ENCODE results near the gene CYGB. TPM values are rescaled to one million over a fixed set of nuclear protein-coding genes. Genes with fewer than 3 reads are reported as not detected.
"Not testable (repeated sequence)": the region's sequence is repeated elsewhere in the genome, so short reads cannot be mapped to it uniquely, and the experiment has no call there.

CYGB gene
- total RNA-seq, 2 experiments from 2014 or later = not detected

DNA sequence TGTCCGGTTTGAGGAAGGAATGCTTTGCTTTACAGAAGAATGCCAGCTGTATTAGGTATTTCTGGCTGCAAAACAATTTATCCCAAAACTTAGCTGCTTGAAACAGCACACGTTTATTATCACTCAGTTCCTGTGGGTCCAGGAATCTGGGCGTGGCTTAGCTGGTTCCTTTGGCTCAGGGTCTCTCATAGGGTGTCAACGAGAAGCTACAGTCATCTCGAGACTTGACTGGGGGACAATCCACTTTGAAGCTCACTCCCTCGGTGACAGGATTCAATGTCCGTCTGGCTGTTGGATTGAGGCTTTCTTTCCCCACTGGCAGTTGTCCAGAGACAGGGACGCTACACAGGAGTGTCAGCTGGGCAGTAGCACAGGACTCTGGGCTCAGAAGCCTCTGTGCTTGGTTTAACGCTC is 26.7 kb downstream of the CYGB start:
- H3K27ac Mint-ChIP-seq = no peak overlapping the region
- DNase-seq = no peak
- H3K4me3 Mint-ChIP-seq = no peak overlapping the region
- H3K27me3 Mint-ChIP-seq = no peaks in the 10 kb centered on the region
- H3K4me1 Mint-ChIP-seq = peaks cover 24% of the 10 kb centered on the region
- H3K36me3 Mint-ChIP-seq (ENCODE audit: low read depth) = no peaks in the 10 kb centered on the region
- intact Hi-C loops (cut with DNase I, micrococcal nuclease) = no loop called here
- ChIA-PET POLR2A (interaction anchor here (0.6 kb wide), 1 partner anchor 46 kb away, joined by 3 read pairs; no protein-coding TSS in a partner anchor), CTCF (interaction anchor here (0.6 to 1.2 kb wide), 5 partner anchors 9 to 103 kb away, joined by 3 to 5 read pairs (median 4); no protein-coding TSS in a partner anchor)
- no peak for ATAC-seq
- H3K9me3 Mint-ChIP-seq (ENCODE audit: low read depth) = no peaks in the 10 kb centered on the region

DNA sequence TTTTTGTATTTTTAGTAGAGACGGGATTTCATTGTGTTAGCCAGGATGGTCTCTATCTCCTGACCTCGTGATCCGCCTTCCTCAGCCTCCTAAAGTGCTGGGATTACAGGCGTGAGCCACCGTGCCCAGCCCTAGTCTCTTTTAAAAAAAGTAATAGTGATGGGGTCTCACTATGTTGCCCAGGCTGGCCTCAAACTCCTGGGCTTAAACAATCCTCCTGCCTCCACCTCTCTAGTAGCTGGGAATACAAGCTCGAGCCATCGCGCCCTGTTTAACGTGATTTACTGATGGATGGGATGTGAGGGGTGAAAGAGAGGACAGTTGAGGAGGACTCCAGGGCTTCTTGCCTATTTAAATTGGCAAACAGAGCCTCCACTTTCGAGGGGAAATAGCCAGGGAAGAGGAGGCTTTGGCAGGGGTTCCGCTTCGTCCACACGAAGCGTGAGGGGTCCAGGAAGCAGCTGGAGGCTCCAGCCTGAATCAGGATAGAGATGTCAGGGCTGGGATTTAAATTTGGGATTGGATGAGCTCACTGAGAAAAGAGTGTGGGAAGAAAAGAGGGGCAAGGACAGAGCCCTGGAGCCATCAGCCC is 28.9 kb downstream of the CYGB start:
- H3K9me3 Mint-ChIP-seq (ENCODE audit: low read depth); POLR2A ChIA-PET; DNase-seq; ATAC-seq; H3K27me3 Mint-ChIP-seq; H3K4me3 Mint-ChIP-seq; H3K4me1 Mint-ChIP-seq; H3K36me3 Mint-ChIP-seq (ENCODE audit: low read depth); H3K27ac Mint-ChIP-seq: not testable (repeated sequence)
- CTCF ChIA-PET = interaction anchor here (0.6 to 3.6 kb wide), 10 partner anchors 15 to 653 kb away, joined by 3 to 26 read pairs (median 4); partner anchors contain the start of gene AANAT
- intact Hi-C loops (cut with DNase I, micrococcal nuclease) = loop anchor here in 1 of 2 experiments (10.0 kb wide), 1 partner anchor 404 kb away; the partner anchor contains the start of gene EXOC7

DNA sequence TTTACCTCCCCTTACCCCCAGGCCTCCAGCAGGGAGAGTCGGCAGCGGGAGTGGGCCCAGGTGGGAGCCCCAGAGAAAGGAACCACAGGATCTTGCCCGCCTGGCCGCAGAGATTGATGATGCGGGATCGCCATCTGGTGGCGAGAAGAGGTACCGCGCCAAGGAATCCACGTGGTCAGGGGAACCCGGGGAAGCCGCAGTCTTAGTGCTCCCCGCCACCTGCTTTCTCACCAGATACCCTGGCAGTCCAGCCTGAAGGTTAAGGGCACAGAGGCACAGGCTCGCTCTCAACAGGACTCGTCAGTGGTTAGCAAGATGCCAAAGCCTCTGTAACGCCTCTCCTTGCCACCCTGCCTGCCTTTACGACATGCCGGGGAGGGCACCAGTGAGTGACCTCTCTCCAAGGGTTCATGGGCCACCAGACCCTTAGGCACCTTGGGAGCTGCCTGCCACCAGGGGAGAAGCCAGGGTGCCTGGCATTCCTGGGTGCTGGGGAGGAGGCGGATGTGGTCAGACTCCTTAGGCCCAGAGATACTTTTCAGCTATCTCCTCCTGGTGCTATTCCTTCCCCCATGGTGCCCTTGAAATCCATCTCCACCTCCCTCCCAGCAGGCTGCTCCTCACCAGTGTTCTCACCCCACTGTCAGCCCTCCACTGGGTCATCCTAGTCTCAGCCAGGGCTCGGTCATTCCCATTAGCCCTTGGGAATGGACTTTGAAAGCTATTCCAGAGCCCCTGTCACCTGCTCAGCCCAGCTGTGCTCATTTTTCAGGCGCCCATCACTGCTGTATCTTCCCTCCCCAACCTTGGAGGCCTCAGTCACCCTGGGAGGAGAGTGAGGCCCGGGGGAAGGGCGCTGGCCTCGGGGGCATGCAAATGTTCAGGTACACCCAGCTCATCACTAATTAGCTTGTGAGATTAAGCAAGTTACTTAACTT is 30.8 kb downstream of the CYGB start:
- ChIA-PET CTCF (interaction anchor here (0.6 to 3.6 kb wide), 33 partner anchors 8 to 412 kb away, joined by 3 to 26 read pairs (median 4); partner anchors contain the start of genes AANAT and UBE2O), POLR2A (interaction anchor here (1.1 kb wide), 1 partner anchor 14 kb away, joined by 3 read pairs; no protein-coding TSS in a partner anchor)
- ATAC-seq (peak; percentile 89), DNase-seq (peak; percentile 92)
- Mint-ChIP-seq H3K4me1 (peaks cover 12% of the 10 kb centered on the region), H3K27ac (peak overlapping the region; percentile 37), H3K36me3 (ENCODE audit: low read depth) (no peaks in the 10 kb centered on the region), H3K9me3 (ENCODE audit: low read depth) (no peaks in the 10 kb centered on the region), H3K27me3 (no peaks in the 10 kb centered on the region), H3K4me3 (no peak overlapping the region)
- intact Hi-C loops (cut with DNase I, micrococcal nuclease) = loop anchor here (1.0 to 10.0 kb wide), 5 partner anchors 40 to 402 kb away; partner anchors contain the start of gene EXOC7 (in 1 of the 2)

DNA sequence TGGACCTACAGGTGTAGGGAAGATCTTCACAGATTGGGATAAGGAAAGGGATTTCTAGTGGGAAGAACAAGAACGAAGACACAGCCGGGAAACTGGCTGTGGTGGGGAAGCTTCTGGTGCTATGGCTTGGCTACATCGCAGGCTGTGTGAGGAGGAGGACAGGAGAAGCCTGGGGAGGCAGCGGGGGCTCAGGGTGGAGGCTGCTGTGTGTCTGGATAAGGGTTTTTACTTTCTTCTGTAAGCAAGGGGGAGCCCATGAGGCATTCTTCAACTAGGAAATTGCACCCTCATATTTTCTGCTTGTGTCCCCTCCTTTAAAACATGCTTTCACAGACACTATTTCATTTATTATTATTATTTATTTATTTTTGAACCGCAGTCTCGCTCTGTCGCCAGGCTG is 33.4 kb downstream of the CYGB start:
- H3K27me3 Mint-ChIP-seq = no peaks in the 10 kb centered on the region
- no peak for ATAC-seq
- ChIA-PET CTCF (interaction anchor here (0.6 to 2.7 kb wide), 5 partner anchors 11 to 174 kb away, joined by 3 to 14 read pairs (median 7); partner anchors contain the start of gene AANAT), POLR2A (no interaction called here)
- intact Hi-C loops (cut with DNase I, micrococcal nuclease) = loop anchor here in 1 of 2 experiments (10.0 kb wide), 1 partner anchor 399 kb away; the partner anchor contains the start of gene EXOC7
- no peak overlapping the region for H3K27ac Mint-ChIP-seq
- H3K4me3 Mint-ChIP-seq = no peak overlapping the region
- H3K9me3 Mint-ChIP-seq (ENCODE audit: low read depth) = no peaks in the 10 kb centered on the region
- DNase-seq = no peak
- H3K4me1 Mint-ChIP-seq = peaks cover 25% of the 10 kb centered on the region
- no peaks in the 10 kb centered on the region for H3K36me3 Mint-ChIP-seq (ENCODE audit: low read depth)

DNA sequence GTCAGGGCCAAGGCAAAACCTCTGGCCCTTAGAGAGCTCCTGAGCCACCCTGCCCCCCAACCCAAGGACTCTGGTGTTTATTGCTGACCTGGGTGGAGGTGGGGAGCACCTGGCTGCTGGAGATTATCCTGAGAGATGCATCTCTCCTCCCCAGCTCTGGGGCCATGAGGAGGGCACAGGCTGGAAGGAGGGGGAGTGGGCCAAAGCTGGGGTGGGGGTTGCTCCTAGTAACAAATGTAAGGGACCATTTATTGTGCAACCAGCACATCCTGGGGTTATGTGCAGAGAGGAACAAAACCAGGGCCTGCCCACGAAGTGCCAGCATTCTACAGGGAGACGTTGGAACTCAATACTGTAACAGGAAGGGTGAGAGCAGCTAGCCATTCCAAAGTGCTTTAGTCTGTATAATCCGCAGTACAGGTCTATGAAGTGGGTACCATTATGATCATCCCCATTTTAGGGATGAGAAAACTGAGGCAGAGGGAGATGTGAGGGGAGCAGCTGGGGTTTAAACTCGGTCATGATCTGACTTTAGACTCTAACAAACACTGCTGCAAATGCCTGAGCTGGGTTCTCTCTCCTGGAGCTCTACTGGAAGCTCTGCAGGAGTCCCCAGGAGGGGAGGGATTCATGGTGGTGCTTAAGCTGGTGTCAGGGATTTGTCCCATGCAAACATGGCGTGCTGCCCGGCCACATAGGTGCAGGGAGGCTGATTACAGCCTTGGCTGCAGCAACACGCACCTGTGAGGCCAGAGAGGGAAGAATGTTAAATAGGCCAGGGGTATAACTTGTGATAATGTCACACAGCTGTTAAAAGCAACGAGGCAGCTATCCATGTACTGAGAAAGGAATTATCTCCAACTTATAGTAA is 34.9 kb downstream of the CYGB start:
- Mint-ChIP-seq H3K27ac (no peak overlapping the region), H3K4me1 (peaks cover 30% of the 10 kb centered on the region), H3K36me3 (ENCODE audit: low read depth) (no peaks in the 10 kb centered on the region), H3K4me3 (no peak overlapping the region), H3K27me3 (no peaks in the 10 kb centered on the region), H3K9me3 (ENCODE audit: low read depth) (no peaks in the 10 kb centered on the region)
- intact Hi-C loops (cut with DNase I, micrococcal nuclease) = loop anchor here in 1 of 2 experiments (10.0 kb wide), 1 partner anchor 398 kb away; the partner anchor contains the start of gene EXOC7
- ATAC-seq = no peak
- ChIA-PET CTCF (interaction anchor here (0.5 to 2.2 kb wide), 15 partner anchors 9 to 108 kb away, joined by 3 to 11 read pairs (median 4); partner anchors contain the start of gene AANAT), POLR2A (interaction anchor here (0.6 to 1.1 kb wide), 2 partner anchors 13 to 40 kb away, joined by 3 read pairs; no protein-coding TSS in a partner anchor)
- DNase-seq = no peak

DNA sequence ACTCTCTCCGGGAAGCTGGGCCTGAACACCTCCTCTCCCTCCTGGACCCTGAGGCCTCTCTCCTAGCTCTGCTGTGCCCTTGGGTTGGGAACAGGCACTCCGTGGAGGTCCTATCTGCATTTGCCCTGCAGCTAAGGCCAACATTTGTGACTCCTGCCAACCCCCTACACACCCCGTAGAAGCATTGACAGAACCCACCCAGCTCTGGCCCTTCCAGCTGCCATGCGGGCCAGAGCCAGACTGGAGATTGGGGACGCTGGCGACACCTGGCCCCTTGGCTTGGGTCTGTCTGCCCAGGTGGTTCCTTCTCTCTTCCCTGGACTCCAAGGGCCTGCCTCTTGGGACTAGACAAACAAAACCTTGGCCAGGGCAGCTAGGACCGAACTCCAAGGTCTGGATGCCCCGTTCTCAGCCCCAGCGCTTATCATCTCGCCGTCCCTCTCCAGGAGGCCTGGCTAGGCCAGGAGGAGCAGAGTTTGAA is 35.6 kb downstream of the CYGB start:
- ChIA-PET CTCF (interaction anchor here (0.9 to 2.2 kb wide), 12 partner anchors 9 to 104 kb away, joined by 3 to 11 read pairs (median 4); partner anchors contain the start of gene AANAT), POLR2A (interaction anchor here (1.1 kb wide), 1 partner anchor 13 kb away, joined by 3 read pairs; no protein-coding TSS in a partner anchor)
- Mint-ChIP-seq H3K9me3 (ENCODE audit: low read depth) (no peaks in the 10 kb centered on the region), H3K4me3 (peak overlapping the region; percentile 87), H3K27me3 (no peaks in the 10 kb centered on the region), H3K36me3 (ENCODE audit: low read depth) (peaks cover 2% of the 10 kb centered on the region), H3K27ac (peak overlapping the region; percentile 94), H3K4me1 (peaks cover 36% of the 10 kb centered on the region)
- ATAC-seq (no peak), DNase-seq (no peak)
- intact Hi-C loops (cut with DNase I, micrococcal nuclease) = loop anchor here (1.0 to 10.0 kb wide), 9 partner anchors 9 to 986 kb away; partner anchors contain the start of genes ACOX1 (in 1 of the 2), EXOC7 (in 1 of the 2), PRPSAP1 (in 1 of the 2) and SPHK1 (in 1 of the 2)

DNA sequence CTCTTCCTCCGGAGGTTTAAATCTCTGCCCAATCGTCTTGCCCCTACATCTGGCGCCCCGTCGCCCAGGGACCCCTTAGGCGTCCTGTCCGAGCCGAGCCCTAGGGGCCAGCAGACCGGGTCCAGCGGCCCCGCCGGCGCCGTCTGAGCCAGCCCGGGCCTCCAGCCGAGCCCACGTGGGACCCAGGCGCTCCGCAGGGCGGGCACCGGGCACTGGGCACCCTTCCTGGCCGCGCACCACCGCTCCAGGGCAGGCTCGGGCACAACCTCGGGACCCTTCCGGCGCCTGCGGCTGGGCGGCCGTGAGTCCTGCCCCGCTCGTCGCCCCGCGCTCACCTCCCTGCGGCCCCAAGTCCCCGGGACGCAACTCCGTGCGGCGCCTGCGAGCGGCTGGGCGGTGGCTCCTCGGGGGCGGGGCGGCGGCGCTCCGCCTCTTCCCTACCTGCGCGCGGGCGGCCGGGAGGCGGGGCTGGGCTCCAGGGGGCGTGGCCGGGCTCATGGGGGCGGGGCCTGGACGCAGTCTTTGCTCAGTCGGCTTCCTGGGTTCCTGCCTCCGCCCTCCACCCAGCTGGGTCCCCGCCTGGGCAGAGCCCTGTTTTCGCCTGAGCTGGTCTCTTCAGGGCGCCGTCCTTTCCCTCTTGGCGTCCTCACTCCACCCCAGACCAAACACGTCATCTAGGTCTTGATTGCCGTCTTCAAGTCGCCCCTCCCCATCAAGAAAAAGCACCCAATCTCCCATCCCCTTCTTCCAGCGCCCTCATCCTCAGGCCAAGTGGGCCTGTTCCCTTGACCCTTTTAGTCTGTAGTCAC is 36.3 kb downstream of the CYGB start, which contains the start of gene RHBDF2:
RHBDF2 (minus strand) TSS at position 406 of the 809 bp plus-strand sequence. CDS start 19,899 bp downstream, outside the sequence.
- H3K27me3 Mint-ChIP-seq = no peaks in the 10 kb centered on the region
- H3K27ac Mint-ChIP-seq = peak within 1 kb of the TSS; percentile 94
- peaks cover 2% of the 10 kb centered on the region for H3K36me3 Mint-ChIP-seq (ENCODE audit: low read depth)
- peak; percentile 98 for DNase-seq
- H3K4me3 Mint-ChIP-seq = peak within 1 kb of the TSS; percentile 87
- intact Hi-C loops (cut with DNase I, micrococcal nuclease) = loop anchor here (1.0 to 10.0 kb wide), 9 partner anchors 8 to 985 kb away; partner anchors contain the start of genes ACOX1 (in 1 of the 2), EXOC7 (in 1 of the 2), PRPSAP1 (in 1 of the 2) and SPHK1 (in 1 of the 2)
- H3K9me3 Mint-ChIP-seq (ENCODE audit: low read depth) = no peaks in the 10 kb centered on the region
- H3K4me1 Mint-ChIP-seq = peaks cover 29% of the 10 kb centered on the region
- ATAC-seq = peak; percentile 91
- ChIA-PET POLR2A (no interaction called here), CTCF (interaction anchor here (0.9 to 2.0 kb wide), 5 partner anchors 8 to 92 kb away, joined by 3 to 9 read pairs (median 4); partner anchors contain the start of gene UBE2O)

DNA sequence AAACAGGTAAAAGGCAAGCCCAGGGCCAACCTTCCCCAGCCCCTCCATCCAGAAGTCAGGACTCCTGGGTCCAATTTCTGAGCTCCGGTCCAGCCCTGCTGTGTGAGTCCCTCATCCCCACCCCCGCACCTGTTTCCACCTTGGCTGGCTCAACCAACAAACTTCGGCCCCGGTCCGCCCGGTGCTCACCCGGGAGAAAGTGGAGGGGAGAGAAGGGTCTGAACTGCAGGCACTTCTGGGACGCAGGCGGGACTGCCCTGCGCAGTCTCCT is 36.8 kb downstream of the CYGB start:
- ATAC-seq = peak; percentile 27
- peak overlapping the region; percentile 51 for H3K27ac Mint-ChIP-seq
- H3K4me1 Mint-ChIP-seq = peaks cover 28% of the 10 kb centered on the region
- ChIA-PET CTCF (interaction anchor here (1.6 to 2.0 kb wide), 2 partner anchors 23 to 48 kb away, joined by 4 to 9 read pairs; partner anchors contain the start of gene UBE2O), POLR2A (no interaction called here)
- no peaks in the 10 kb centered on the region for H3K9me3 Mint-ChIP-seq (ENCODE audit: low read depth)
- peak overlapping the region; percentile 87 for H3K4me3 Mint-ChIP-seq
- peaks cover 2% of the 10 kb centered on the region for H3K36me3 Mint-ChIP-seq (ENCODE audit: low read depth)
- no peaks in the 10 kb centered on the region for H3K27me3 Mint-ChIP-seq
- DNase-seq = peak; percentile 22
- intact Hi-C loops (cut with DNase I, micrococcal nuclease) = loop anchor here (1.0 to 10.0 kb wide), 9 partner anchors 7 to 984 kb away; partner anchors contain the start of genes ACOX1 (in 1 of the 2), EXOC7 (in 1 of the 2), PRPSAP1 (in 1 of the 2) and SPHK1 (in 1 of the 2)

DNA sequence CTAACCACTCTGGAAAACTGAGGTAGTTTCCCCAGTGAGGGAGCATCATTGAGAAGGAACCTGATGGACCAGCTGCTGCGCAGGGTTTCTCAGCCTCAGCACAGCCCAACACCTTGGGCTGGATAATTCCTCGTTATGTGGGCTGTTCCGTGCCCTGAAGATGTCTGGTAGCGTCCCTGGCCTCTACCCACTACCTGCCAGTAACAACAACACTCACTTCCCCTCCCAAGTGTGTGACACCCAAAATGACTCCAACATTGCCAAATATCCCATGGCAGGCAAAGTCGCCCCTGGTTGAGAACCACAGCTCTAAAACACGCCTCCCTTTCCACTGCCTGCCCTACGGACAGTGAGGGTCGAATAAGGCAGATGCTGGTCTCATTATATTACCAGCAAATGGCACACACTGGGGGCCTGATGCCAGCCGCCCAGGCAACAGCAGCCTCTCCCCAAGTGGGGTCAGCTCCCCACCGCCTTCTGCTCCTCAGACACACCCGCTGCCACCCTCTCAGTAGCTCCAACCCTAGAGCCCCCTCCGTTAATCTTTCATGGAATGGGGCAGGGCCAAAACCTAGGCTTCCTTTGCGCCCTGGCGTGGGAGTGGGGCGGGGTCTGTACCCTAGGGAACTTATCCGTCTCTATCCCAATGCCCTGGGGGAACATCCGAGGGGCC is 37.3 kb downstream of the CYGB start:
- POLR2A ChIA-PET = no interaction called here
- Mint-ChIP-seq H3K4me3 (peak overlapping the region; percentile 87), H3K9me3 (ENCODE audit: low read depth) (no peaks in the 10 kb centered on the region), H3K36me3 (ENCODE audit: low read depth) (peaks cover 2% of the 10 kb centered on the region), H3K27me3 (no peaks in the 10 kb centered on the region), H3K4me1 (peaks cover 28% of the 10 kb centered on the region), H3K27ac (peak overlapping the region; percentile 51)
- no peak for ATAC-seq
- CTCF ChIA-PET = interaction anchor here (1.2 to 2.0 kb wide), 4 partner anchors 9 to 47 kb away, joined by 4 to 9 read pairs (median 6); partner anchors contain the start of genes AANAT and UBE2O
- intact Hi-C loops (cut with DNase I, micrococcal nuclease) = loop anchor here in 1 of 2 experiments (10.0 kb wide), 1 partner anchor 395 kb away; the partner anchor contains the start of gene EXOC7
- DNase-seq = no peak
